Effector CD4-positive, alpha-beta T cell (primary cell): Measurements from ENCODE around the gene NPNT. TPM values are rescaled to one million over a fixed set of nuclear protein-coding genes. Genes with fewer than 3 reads are reported as not detected.
"Not testable (repeated sequence)": the region's sequence is repeated elsewhere in the genome, so short reads cannot be mapped to it uniquely, and the experiment has no call there.

Experiments used
- DNase-seq: peaks from one replicate; pipeline ENCODE4 v3.0.0-alpha.2; 2020
- total RNA-seq: gene quantifications from one replicate; lab custom pipeline; 2026; lab: John Stamatoyannopoulos, UW

The NPNT gene, protein sequence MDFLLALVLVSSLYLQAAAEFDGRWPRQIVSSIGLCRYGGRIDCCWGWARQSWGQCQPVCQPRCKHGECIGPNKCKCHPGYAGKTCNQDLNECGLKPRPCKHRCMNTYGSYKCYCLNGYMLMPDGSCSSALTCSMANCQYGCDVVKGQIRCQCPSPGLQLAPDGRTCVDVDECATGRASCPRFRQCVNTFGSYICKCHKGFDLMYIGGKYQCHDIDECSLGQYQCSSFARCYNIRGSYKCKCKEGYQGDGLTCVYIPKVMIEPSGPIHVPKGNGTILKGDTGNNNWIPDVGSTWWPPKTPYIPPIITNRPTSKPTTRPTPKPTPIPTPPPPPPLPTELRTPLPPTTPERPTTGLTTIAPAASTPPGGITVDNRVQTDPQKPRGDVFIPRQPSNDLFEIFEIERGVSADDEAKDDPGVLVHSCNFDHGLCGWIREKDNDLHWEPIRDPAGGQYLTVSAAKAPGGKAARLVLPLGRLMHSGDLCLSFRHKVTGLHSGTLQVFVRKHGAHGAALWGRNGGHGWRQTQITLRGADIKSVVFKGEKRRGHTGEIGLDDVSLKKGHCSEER
- not detected for total RNA-seq

DNA sequence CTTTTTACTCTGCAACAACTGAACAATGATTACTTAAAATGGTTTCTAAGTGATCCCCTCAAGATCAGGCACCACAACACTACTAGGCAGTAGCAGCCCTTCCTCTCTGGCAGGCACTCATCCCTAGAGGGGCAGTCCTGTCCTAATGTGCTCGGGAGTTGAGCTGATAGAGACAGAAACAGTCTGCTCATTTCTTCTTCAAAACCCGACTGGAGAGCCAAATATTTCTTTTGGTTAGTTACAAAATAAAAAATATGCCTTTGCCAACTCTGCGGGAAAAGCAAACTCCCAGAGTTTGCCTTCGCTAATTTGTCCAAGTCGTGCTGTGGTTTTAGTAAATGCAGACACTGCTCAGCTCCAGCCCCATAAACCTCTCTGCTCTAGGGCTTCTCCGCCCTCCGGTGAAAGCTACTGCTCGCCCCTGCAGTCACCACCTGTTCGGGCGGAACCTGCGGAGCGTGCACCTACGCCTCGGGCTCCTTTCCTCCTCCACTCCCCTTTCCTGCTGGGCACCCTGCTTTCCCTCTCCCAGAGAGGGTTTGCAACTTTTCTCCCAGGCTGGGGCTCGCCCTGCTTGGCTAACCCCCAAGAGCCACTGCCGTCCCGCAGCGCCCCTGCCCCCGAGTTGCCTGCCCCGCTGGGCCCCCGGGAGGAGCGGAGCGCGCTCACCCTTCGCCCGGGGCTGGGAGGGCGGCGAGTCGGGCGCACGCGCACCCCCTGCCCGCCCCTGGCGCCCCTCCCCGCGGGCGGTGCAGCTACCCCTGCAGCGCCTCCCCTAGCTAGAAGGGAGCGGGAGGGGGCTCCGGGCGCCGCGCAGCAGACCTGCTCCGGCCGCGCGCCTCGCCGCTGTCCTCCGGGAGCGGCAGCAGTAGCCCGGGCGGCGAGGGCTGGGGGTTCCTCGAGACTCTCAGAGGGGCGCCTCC lies at the start of gene NPNT:
NPNT (plus strand) TSS at position 812 of the 923 bp plus-strand sequence. CDS start 182 bp downstream, outside the sequence.
- no peak for DNase-seq

DNA sequence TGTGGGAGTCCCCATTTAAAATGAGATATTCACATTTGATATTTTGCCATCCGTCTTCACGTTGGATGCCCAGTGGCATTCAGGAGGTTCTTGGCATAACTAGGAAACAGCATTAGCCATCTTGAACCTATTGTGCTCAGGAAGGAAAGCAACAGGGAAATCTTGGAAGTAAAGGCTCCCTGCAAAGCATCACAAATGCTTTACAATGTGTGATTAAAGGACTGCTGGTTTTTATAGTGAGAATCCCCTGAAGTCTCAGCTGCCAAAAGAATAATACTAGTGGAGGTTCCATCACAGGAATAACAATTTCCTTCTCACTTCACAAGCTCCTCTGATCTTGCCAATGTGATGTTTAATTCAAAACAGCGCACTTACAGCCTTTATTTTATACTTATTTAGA lies 49.7 kb upstream of the NPNT start:
- no peak for DNase-seq

DNA sequence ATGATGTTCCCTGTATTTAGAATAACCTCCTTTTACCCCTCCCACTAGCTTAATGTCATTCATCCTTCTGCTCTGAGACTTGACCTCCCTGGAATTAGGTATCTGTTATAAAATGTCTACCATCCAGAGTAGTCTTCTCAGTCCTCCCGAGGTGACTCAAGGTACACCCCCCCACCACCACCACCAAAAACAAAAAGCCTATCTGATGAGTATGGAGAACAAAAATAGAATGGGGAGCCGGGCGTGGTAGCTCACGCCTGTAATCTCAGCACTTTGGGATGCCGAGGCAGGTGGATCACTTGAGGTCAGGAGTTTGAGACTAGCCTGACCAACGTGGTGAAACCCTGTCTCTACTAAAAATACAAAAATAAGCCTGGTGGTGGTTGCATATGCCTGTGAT lies 46.9 kb upstream of the NPNT start:
- not testable (repeated sequence) for DNase-seq

DNA sequence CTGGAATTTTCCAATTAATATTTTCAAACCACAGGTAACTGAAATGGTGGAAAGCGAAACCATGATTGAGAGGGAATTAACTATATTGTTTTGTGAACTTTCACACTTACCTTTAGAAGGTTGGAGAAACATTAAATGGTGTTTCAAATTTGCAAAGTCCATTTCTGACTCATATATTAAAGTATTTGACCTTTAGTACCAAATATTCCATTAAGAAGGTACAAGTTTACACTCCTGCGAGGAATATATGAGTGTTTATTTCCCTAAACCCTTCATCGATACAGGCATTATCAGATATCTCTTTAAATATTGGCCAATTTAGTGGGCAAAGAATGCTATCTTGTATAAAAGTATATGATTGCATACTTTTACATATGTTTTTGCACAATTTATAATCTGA lies 44.1 kb upstream of the NPNT start:
- DNase-seq, result no peak

DNA sequence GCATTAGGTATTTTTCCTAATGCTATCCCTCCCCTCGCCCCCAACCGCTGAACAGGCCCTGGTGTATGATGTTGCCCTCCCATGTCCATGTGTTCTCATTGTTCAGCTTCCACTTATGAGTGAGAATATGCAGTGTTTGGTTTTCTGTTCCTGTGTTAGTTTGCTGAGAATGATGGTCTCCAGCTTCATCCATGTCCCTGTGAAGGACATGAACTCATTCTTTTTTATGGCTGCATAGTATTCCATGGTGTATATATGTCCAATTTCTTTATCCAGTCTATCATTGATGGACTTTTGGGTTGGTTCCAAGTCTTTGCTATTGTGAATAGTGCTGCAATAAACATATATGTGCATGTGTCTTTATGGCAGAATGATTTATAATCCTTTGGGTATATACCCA lies 43.0 kb upstream of the NPNT start:
- not testable (repeated sequence) for DNase-seq

DNA sequence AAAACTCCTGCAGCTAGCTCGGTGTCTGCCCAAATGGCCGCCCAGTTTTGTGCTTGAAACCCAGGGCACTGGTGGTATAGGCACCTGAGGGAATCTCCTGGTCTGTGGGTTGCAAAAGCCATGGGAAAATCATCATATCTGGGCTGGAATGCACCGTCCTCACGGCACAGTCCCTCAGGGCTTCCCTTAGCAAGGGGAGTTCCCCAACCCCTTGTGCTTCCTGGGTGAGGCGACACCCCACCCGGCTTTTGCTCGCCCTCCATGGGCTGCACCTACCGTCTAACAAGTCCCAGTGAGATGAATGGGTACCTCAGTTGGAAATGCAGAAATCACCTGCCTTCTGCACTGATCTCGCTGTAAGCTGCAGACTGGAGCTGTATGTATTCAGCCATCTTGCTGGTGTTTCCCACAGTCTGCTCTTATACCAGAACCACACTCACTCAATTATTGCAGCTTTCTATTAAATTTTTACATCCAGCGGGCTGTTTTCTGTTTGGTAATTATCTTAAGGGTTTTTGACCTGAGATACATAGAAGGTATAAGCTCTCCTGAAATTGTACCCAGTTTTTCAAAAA lies 36.7 kb upstream of the NPNT start:
- DNase-seq, result no peak

DNA sequence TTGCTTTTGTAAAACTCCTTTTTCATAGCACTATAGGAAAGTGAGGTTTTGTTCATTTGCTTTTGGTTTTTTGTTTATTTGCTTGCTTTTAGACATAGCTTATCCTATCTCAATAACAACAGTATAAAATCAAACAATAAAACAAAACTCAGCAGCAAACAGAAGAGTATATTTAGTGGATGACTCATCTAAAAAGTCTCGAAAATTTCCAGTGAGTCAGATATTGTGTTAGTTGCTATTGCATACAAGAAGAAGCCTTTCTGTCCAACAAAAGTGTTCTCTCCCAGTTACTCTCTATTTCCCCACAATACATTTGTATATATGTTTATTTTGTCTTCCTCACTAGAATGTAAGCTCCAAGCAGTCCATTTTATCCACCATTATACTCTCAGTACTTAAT lies 36.0 kb upstream of the NPNT start:
- no peak for DNase-seq

DNA sequence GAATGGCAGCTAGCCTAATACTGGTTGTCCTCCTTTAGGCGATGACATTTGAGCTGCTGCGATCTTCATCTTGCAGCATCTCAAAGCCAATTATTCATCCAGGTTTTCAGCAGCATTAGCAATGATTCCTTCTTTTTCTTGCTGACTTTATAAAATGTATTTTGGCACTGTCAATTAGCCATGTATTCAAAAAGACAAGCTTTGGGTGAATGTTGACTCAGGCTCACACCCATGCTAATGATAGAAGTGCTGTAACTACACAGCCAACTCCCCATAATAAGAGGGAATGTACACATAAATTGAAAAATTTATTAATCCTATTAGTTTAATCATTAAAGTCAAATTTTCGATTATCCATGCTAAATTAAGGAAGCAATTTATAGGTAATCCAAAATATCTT lies 24.3 kb upstream of the NPNT start:
- DNase-seq, result no peak

DNA sequence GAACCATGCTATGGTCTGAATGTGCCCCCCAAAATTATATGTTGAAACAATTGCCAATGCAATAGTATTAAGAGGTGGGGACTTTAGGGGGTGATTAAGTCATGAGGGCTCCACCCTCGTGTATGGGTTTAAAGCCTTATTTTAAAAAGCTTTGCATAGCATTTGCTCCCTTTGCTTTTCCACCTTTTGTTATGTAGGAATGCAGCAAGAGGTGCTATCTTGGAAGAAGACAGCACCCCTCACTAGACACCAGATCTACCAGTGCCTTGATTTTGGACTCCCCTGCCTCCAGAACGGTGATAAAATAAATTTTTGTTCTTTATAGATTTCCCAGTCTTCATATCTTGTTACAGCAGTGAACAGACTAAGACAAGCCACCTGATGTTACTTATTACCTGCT lies 23.3 kb upstream of the NPNT start:
- no peak for DNase-seq

DNA sequence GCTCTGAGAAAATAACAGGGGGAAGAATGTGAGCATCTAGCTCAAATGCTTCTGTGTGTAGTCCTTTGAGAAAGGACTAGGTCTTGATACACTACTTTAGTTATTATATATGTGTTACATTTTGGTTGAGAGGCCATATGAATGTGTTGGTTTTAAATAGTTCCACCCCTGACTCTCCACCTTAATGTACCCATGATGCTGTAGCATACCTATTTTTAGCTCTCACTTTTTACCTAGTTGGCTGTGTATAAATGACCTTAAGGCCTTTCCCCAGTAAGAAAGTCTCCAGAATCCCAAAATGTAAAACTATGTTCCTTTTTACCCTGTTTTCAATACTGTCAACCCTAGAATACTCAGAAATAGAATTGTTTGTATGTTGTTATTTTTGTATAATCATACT lies 20.0 kb upstream of the NPNT start:
- DNase-seq, result no peak

DNA sequence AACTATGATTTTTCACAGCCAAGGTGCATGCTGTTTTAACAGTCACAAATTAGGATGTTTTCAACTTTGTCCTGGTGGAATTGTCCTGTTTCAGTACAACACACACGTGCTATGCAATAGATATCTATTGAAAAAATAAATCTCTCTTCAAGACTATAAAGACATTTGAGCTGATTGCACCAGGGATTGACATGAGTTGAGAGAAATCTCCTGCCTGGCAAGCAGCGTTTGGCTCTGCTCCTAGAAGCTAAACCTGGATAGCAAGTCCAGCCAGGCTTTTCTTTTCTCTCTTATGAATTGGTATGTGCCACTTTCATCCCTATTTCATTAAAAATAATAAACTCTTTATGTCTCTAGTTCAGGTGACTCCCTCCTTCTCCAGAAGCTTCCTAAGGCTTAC lies 16.6 kb upstream of the NPNT start:
- no peak for DNase-seq

DNA sequence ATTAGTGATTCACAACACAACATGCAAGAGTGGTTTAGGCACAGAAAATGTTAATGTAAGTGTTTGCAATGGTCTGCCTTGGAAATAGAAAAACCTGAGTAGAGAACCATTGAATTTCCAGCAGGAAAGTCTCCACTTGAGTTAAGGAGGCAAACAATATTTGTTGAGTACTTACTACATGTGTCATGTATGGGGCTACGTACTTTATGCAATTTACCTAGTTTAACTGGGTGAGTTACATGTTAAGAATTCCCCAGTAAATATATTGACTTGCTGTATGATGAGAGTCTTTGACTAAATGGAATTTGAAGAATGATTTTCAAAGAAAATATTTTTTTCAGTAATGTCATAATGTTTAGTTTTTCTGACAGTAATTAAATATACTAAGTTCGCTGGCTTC lies 7.8 kb upstream of the NPNT start:
- no peak for DNase-seq

DNA sequence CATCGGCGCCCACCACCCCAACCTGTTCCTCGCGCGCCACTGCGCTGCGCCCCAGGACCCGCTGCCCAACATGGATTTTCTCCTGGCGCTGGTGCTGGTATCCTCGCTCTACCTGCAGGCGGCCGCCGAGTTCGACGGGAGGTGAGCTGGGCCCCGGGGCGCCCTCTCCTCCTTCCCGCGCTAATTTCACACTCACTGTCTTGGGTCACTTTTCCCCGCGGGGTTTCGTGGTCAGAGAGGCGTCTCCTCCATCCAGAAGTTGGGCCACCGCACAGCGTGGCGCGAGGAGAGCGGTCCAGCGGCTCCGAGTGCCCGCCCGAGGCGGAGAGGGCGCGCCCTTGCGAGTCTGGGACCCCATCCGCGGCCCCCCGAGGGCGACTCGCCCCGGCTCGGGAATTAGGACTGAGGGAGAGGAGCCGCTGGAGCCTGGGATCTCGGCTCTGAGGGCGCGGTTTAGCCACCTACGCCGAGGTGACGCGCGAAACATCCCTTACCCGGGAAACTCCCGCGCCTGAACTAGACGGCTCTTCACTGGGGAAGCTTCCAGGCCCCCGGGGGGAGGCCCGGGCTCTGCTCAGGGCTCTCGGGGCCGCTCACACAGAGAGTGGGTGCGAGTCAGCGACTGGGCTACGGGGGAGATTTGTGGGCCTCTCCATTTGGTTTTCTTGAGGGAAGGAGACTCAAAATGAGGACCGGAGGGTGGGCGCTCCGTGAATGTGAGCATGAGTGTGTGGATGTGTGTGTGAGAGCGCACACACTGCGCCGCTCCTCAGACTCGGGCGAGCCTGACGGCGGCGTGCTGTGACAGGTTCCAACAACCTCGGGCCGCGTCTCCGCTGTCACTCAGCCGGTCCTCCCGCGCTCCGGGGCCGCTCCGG lies 551 bp downstream of the NPNT start:
- no peak for DNase-seq

DNA sequence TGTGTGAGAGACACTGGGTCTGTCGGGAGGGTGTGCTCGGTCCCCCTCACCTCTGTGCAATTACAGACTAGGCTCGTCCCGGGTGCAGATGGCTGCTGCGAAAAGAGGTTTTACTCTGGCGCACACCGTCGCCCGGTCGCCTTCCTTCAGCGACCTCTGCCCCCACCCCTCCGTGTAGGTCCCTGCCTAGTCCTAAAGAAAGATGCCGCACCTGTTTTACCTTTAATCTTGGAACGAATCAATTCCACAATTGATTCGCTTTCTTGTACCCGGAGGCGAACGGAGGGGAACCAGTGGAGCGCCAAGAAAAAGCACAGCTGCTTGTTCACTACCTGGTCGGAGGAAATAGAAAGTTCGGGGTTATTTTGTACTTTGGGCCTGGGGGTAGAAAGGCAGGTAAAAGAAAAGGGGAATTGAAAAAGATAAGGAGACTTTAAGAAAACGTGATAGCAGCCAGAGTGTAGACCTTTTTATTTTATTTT lies 1.2 kb downstream of the NPNT start:
- DNase-seq, result no peak

DNA sequence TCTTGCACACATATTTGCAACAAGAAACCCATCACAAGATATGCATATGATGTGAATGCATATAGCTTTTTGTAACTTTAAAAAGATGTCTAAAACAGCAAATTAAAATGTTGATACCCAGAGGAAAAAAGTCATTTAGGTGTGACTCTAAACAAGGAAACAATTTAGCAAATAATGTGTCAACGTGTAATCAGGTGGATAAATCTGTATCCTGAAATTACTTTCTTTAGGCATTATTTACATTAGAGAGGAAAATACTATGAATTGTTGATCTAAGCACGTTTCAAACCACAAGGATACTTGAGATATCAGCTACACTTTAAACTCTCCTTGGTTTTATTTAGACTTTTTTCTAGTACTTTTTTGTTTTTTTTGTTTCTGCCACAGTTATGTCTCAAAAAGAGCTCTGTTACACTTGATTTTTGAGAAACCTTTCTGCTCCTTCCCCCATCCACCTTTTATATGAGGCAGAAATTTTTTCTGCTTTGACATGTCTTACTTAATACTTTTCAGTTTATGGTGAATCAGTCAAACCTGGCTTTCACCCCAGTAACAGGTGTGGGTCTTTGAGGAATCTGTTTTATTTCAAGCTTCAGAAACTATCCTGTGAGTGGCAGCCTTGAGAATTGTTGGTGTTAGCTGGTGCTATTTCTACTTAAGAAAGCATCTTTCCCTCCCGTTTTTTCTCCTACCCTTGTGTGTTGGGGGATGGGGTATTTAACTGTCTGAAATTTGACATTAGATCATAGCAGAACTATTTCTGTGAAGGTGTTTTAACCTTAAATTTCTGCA lies 1.9 kb downstream of the NPNT start:
- no peak for DNase-seq

DNA sequence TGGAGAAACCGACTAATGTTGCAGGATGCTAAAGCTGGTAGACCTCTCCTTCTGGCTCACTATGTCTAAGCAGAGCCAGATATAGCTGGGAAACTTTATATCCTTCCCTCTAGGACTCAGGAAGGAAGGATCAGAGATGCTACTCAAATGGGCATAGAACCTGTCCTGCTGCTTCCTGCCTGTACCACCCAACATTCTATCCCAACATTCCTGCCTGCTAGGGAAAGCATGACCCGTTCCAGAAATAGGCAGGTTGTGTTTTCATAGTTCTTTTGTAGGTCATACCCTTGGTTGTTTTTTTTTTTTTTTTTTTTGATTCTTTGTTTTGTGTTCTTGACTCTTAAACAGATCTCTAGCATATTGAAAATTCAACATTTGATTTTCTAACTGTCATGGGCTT lies 5.3 kb downstream of the NPNT start:
- no peak for DNase-seq

DNA sequence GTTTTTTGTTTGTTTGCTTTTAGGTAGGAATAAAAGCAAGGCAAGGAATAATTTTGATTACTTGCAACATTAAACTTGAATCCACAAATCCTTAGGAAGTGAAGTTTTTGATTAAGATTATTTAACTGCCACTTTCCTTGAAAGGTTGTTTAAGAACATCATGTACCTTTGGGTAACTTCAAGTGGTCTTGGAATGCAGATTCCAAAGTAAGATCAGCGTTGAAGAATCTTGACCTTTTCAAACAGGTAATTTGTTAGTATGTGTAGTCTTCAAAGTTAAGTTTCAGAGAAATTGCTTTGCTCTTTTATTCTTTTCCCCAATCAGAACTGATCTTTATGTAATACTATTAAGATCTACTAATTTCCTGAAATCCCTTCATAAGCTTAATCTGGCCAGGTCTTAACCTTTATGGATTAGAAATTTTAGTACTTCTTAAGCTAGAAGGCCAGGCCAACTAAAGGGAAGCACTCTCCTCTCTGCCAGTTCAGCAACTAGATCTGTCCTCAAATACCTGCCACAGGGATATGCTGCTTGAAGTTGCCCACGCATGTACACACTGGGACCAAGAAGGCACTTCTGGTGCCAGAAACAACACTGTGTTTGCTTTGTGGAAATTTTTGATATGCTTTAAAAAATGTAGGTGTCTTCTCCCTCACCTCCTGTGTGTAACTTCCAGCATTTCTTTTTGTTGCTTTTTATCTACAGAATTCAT lies 7.4 kb downstream of the NPNT start:
- DNase-seq, result no peak

DNA sequence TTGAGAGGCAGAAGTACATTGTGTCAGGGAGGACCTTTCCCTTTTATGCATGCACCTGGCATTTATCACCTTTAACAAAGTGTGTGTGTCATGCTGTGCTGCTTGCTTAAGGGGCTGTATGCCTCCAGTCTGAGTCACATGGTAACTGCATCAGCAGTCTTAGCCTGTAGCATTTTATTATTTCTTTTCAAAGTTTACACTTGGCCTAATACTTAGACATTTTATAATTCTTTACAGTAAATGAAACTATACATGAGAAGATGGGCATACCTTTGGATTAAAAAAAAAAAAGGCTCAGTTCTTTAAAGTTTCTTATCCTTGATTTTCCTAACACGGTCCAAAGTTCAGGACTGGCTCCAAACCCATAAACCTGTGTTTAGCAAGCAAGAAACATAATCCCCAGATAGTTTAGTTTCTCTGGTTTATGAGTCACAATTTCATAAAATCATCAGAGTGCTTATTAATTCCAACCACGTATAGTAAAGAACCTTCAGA lies 14.6 kb downstream of the NPNT start:
- no peak for DNase-seq

DNA sequence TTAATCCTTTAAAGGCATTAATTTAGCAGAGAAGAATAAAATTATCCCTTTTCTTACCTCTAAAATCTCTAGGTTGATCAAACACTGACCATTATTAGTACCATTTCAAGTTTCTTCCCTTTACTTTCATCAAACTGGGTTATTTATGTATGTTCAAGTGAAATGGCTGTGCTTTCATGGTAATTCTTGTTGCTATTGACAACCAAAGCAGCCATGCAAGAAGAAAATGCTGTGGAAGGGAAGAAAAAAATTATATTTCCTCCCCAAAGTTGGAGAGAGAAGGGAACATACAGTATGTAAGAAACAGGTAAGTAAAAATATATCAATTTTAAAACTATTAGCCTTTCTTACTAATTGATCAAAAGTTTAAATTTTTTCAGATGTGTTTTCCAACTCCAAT lies 16.2 kb downstream of the NPNT start:
- DNase-seq, result no peak

DNA sequence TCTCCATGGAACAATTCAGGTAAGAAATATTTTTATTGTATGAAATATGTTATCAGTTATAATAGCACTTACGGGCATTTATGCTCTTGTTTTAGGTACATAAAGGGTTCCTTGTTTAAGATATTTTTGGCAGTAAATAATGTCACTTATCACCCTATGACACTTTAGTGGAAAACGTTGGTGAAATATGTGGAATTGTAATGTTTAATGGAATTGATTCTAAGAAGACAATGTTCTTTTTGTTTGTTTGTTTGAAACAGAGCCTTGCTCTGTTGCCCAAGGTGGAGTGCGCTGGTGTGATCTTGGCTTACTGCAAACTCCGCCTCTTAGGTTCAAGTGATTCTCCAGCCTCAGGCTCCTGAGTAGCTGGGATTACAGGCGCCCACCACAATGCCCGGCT lies 17.4 kb downstream of the NPNT start:
- DNase-seq, result no peak
